Astrocyte of the spinal cord (primary cell): Measurements from ENCODE around the gene PRSS21.

Source experiments
- DNase-seq: peaks from one replicate; pipeline ENCODE4 v3.0.0; 2011; ENCODE audit warnings: low read depth, low spot score
- H3K4me3 ChIP-seq: 2 replicates; pipeline ENCODE4 v1.5.1; 2011; ENCODE audit warnings: low read depth, mild to moderate bottlenecking, low read length, moderate library complexity
- CTCF ChIP-seq: IDR thresholded peaks from 2 replicates; pipeline ENCODE4 v1.5.1; 2012; ENCODE audit warnings: low read depth, mild to moderate bottlenecking, low read length, inconsistent platforms
- in situ Hi-C: cut with HindIII; loops from 2 replicates; pipeline ENCODE4 v1.10.0; 2017; ENCODE audit warnings: low sequenced_read_pairs

PRSS21 gene

GRCh38 chr16:2779978-2780898 is 36.8 kb upstream of the PRSS21 start:
- DNase-seq = no peak
- in situ Hi-C loops = no loop called here
- no peak for TF ChIP-seq CTCF
- H3K4me3 ChIP-seq = no peak overlapping the region

- DNase-seq = no peak
- no peak overlapping the region for H3K4me3 ChIP-seq
- in situ Hi-C loops = no loop called here
- no peak for TF ChIP-seq CTCF
Observed at GRCh38 chr16:2782583-2783351, 34.3 kb upstream of the PRSS21 start.

GRCh38 chr16:2783581-2784357 is 33.3 kb upstream of the PRSS21 start:
- TF ChIP-seq CTCF = no peak
- H3K4me3 ChIP-seq = no peak overlapping the region
- in situ Hi-C loops = no loop called here
- DNase-seq = no peak

GRCh38 chr16:2784358-2785100 is 32.5 kb upstream of the PRSS21 start:
- no peak for TF ChIP-seq CTCF
- no peak overlapping the region for H3K4me3 ChIP-seq
- in situ Hi-C loops = no loop called here
- no peak for DNase-seq

- DNase-seq = no peak
- in situ Hi-C loops = no loop called here
- no peak for TF ChIP-seq CTCF
- no peak overlapping the region for H3K4me3 ChIP-seq
Observed at GRCh38 chr16:2785101-2785991, 31.7 kb upstream of the PRSS21 start.
